OCI-M1 (cell line): ENCODE data around the gene C13orf46.
"Not testable (repeated sequence)": the region's sequence is repeated elsewhere in the genome, so short reads cannot be mapped to it uniquely, and the experiment has no call there.

ENCODE experiments used
- DNase-seq: peaks from one replicate; lab custom pipeline; 2025; lab: John Stamatoyannopoulos, UW

C13orf46 gene

GRCh38 chr13:113991676-113992179 lies 17.9 kb upstream of the C13orf46 start:
- no peak for DNase-seq

GRCh38 chr13:113991191-113991669 lies 17.4 kb upstream of the C13orf46 start:
- DNase-seq: no peak

GRCh38 chr13:113990321-113990837 lies 16.5 kb upstream of the C13orf46 start:
- DNase-seq: no peak

- DNase-seq: no peak
These were observed 15.9 kb upstream of the C13orf46 start for GRCh38 chr13:113989585-113990300.

- DNase-seq: not testable (repeated sequence)
These were observed 15.0 kb upstream of the C13orf46 start for GRCh38 chr13:113988859-113989258.

GRCh38 chr13:113982296-113982661 lies 8.4 kb upstream of the C13orf46 start:
- no peak for DNase-seq

GRCh38 chr13:113981611-113982295 lies 7.9 kb upstream of the C13orf46 start:
- no peak for DNase-seq

GRCh38 chr13:113981194-113981605 lies 7.3 kb upstream of the C13orf46 start:
- DNase-seq: no peak

GRCh38 chr13:113980489-113981064 lies 6.7 kb upstream of the C13orf46 start:
- DNase-seq: no peak

- no peak for DNase-seq
These were observed 6.1 kb upstream of the C13orf46 start for GRCh38 chr13:113979791-113980471.

GRCh38 chr13:113978741-113979481 lies 5.0 kb upstream of the C13orf46 start:
- DNase-seq: no peak

- DNase-seq: no peak
These were observed 4.1 kb upstream of the C13orf46 start for GRCh38 chr13:113977976-113978375.

GRCh38 chr13:113976711-113977684 lies 3.1 kb upstream of the C13orf46 start:
- DNase-seq: no peak

GRCh38 chr13:113975416-113975815 lies 1.5 kb upstream of the C13orf46 start:
- DNase-seq: no peak

- no peak for DNase-seq
These were observed 717 bp upstream of the C13orf46 start for GRCh38 chr13:113974304-113975281.

GRCh38 chr13:113972451-113973217 lies 1.2 kb downstream of the C13orf46 start:
- no peak for DNase-seq

- no peak for DNase-seq
These were observed 2.2 kb downstream of the C13orf46 start for GRCh38 chr13:113971471-113972231.
